PFSK-1 (cell line): ENCODE data around the gene FAM107A.

Experiments used
- FOXP2 ChIP-seq: optimal IDR thresholded peaks from 2 replicates; pipeline ENCODE3; 2011; ENCODE audit warnings: borderline replicate concordance, control low read depth, inconsistent platforms; ENCODE audit not compliant: insufficient read depth; ENCODE audit errors: extremely low read length, extremely low read depth
- POLR2AphosphoS5 ChIP-seq: IDR thresholded peaks from 2 replicates; pipeline ENCODE4 v1.6.1; 2012; ENCODE audit warnings: low read depth, mild to moderate bottlenecking, control low read depth, low read length, moderate library complexity
- REST ChIP-seq, 2 experiments: IDR thresholded peaks; 2 replicates each; pipeline versions ENCODE4 v1.6.1 to v1.8.0; 2011 to 2012; ENCODE audit warnings: low read depth in 2 of 2, low read length in 2 of 2, control low read depth in 1 of 2, inconsistent platforms in 1 of 2, mild to moderate bottlenecking in 1 of 2, moderate library complexity in 1 of 2; ENCODE audit not compliant: insufficient read depth in 1 of 2
- SIN3A ChIP-seq: IDR thresholded peaks from 2 replicates; pipeline ENCODE4 v1.6.1; 2012; ENCODE audit warnings: mild to moderate bottlenecking, low read length, moderate library complexity, borderline replicate concordance; ENCODE audit not compliant: insufficient read depth
- TAF1 ChIP-seq: IDR thresholded peaks from 2 replicates; pipeline ENCODE4 v1.6.1; 2012; ENCODE audit warnings: low read length, control low read depth, borderline replicate concordance; ENCODE audit not compliant: insufficient read depth

The FAM107A gene

GRCh38 chr3:58608648-58609047, 31.5 kb upstream of the FAM107A start:
- TF ChIP-seq POLR2AphosphoS5 (no peak), SIN3A (no peak), TAF1 (no peak), FOXP2 (no peak), REST (IDR thresholded peaks at IDR 0.05; ENCODE audit: insufficient read depth in 1 of 2, low read depth in 2 of 2, low read length in 2 of 2) (no peak)

DNA sequence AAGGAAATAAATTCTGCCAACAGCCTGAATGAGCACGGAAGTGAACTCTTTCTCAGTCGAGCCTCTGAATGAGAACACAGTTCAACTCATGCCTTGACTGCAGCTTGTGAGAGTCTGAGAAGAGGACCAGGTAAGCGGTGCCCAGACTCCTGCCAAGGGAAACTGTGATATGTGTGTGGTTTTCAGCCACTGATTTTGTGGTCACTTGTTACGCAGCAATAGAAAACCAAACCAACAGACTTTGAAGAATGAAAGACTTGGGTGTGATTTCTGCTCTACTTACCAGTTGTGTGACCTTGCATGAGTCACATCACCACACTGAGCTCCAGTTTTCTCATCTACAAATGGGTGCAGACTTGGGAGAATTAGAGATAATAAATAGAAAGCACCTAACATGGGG, 30.6 kb upstream of the FAM107A start:
- TF ChIP-seq SIN3A (no peak), FOXP2 (no peak), REST (IDR thresholded peaks at IDR 0.05; ENCODE audit: insufficient read depth in 1 of 2, low read depth in 2 of 2, low read length in 2 of 2) (no peak), TAF1 (no peak), POLR2AphosphoS5 (no peak)

- no peak for TF ChIP-seq SIN3A
- no peak for TF ChIP-seq TAF1
- TF ChIP-seq FOXP2, result no peak
- no peak for TF ChIP-seq POLR2AphosphoS5
These were observed 29.5 kb upstream of the FAM107A start for GRCh38 chr3:58606693-58607092.

DNA sequence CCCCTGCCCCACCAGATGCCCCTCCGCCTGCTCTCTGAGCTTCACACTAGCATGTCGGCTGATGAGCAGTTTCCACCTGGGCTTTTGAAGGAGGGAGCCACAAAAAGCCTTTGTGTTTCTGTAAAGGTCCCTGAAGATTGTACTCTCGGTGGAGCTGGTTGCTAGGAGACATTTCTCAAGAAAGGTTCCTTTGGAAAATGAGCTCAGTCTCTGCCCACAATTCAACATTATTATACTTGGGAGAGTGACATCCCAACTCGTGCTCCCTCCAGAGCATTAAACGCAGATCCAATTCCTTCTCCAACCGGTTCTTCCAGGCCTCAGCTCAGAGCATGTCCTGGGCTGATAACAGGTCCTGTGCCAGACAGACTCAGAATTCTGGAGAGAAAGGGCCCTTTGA, 26.8 kb upstream of the FAM107A start:
- no peak for TF ChIP-seq TAF1
- no peak for TF ChIP-seq SIN3A
- TF ChIP-seq POLR2AphosphoS5, result no peak
- TF ChIP-seq FOXP2, result no peak
- no peak for TF ChIP-seq REST (IDR thresholded peaks at IDR 0.05; ENCODE audit: insufficient read depth in 1 of 2, low read depth in 2 of 2, low read length in 2 of 2)

DNA sequence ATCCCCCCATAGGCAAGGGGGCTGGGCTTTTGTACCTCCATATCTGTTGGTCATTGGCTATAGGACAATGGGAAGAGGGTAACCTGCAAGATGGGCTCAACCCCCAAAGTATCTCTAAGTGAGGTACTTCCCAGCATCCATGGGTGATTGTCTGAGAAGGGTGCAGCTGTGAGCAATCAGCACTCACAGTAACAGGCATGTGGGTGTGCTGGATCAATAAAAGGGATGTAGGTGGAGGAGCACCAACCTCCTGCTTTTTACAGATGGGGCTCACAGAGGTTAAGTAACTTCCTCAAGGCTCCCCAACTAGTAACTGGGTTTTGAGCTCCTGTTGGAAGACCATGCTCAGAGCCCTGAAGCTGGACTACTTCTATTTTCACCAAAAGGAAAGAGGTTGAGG, 26.4 kb upstream of the FAM107A start:
- TF ChIP-seq POLR2AphosphoS5 (no peak), SIN3A (no peak), FOXP2 (no peak), TAF1 (no peak), REST (IDR thresholded peaks at IDR 0.05; ENCODE audit: insufficient read depth in 1 of 2, low read depth in 2 of 2, low read length in 2 of 2) (no peak)

DNA sequence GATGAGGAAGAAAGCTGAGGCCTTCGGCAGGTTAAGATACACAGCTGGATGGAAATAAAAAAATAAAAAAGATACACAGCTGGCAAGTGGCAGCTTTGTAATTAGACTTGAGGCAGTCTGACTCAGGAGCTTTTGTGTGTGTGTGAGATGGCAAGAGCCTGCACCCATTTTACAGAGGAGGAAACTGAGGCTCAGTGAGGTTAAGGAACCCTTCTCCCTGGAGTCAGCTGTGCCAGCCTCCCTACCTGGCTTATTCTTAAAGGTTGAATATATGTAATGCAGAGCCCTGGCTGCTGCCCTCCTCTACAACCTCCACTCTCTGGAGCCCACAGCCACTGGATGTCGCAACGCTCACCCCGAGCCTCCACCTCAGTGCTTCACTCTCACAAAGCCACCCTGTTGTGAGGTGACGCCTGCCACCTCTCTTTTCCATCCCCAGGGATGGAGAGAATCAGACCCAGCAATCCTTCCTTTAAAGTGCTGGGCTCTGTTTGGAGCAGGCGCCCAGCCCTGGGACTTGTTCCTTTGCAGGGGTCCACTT, 20.6 kb upstream of the FAM107A start:
- TF ChIP-seq TAF1 (no peak), SIN3A (no peak), FOXP2 (no peak), REST (IDR thresholded peaks at IDR 0.05; ENCODE audit: insufficient read depth in 1 of 2, low read depth in 2 of 2, low read length in 2 of 2) (no peak), POLR2AphosphoS5 (no peak)
